H1 (cell line): Measurements from ENCODE around the gene PRR22.

Experiments used
- CBX8 ChIP-seq: fragments of 300-800, 300-1000 bp; sonication (generic); IDR thresholded peaks from 2 replicates; pipeline ENCODE4 v1.7.1; 2016; ENCODE audit warnings: low read depth, low read length, borderline replicate concordance
- CHD2 ChIP-seq: IDR thresholded peaks from 2 replicates; pipeline ENCODE4 v1.6.1; 2012; ENCODE audit warnings: low read length, improper control_type of control experiment
- CREB1 ChIP-seq: IDR thresholded peaks from 2 replicates; pipeline ENCODE4 v1.6.1; 2012; ENCODE audit warnings: inconsistent platforms
- EP300 ChIP-seq, 2 experiments: IDR thresholded peaks; 1 replicate in 1 of 2; 2 replicates in 1 of 2; pipeline ENCODE4 v1.6.1; 2011 to 2012; ENCODE audit warnings: low read depth in 2 of 2, low read length in 2 of 2, mild to moderate bottlenecking in 2 of 2, borderline replicate concordance in 1 of 2, inconsistent platforms in 1 of 2, moderate library complexity in 1 of 2
- GTF2F1 ChIP-seq: IDR thresholded peaks from 2 replicates; pipeline ENCODE4 v1.6.1; 2012; ENCODE audit warnings: low read depth, low read length, improper control_type of control experiment, borderline replicate concordance
- JUND ChIP-seq: IDR thresholded peaks from 2 replicates; pipeline ENCODE4 v1.6.1; 2011; ENCODE audit warnings: mild to moderate bottlenecking, improper control_type of control experiment, low read length
- NRF1 ChIP-seq: IDR thresholded peaks from 2 replicates; pipeline ENCODE4 v1.6.1; 2011; ENCODE audit warnings: mild to moderate bottlenecking, low read depth, low read length, improper control_type of control experiment
- POLR2AphosphoS5 ChIP-seq: IDR thresholded peaks from 2 replicates; pipeline ENCODE4 v1.6.1; 2011; ENCODE audit warnings: low read depth, low read length
- RAD21 ChIP-seq, 2 experiments: IDR thresholded peaks in 1 of 2; conservative IDR thresholded peaks in 1 of 2; 2 replicates each; pipeline ENCODE4 v1.6.1; 2011; ENCODE audit warnings: low read depth in 2 of 2, low read length in 2 of 2, improper control_type of control experiment in 1 of 2, inconsistent platforms in 1 of 2, mild to moderate bottlenecking in 1 of 2, moderate library complexity in 1 of 2
- SP4 ChIP-seq: IDR thresholded peaks from 2 replicates; pipeline ENCODE4 v1.6.1; 2012; ENCODE audit warnings: low read length, inconsistent platforms
- YY1 ChIP-seq: IDR thresholded peaks from 2 replicates; pipeline ENCODE4 v1.6.1; 2011; ENCODE audit warnings: low read depth, mild to moderate bottlenecking, low read length
- TF ChIP-seq, protein P1 (sequence below), 3 experiments: IDR thresholded peaks; 1 replicate in 2 of 3; 2 replicates in 1 of 3; pipeline versions ENCODE4 v1.5.1 to v1.6.1; 2011; ENCODE audit warnings: low read length in 3 of 3, mild to moderate bottlenecking in 3 of 3, inconsistent platforms in 2 of 3, low read depth in 1 of 3, moderate library complexity in 1 of 3; ENCODE audit not compliant: insufficient read depth in 1 of 3; ENCODE audit errors: control extremely low read depth in 1 of 3
- TF ChIP-seq, protein P2 (sequence below): IDR thresholded peaks from 2 replicates; pipeline ENCODE4 v1.6.1; 2012; ENCODE audit warnings: inconsistent platforms

DNA sequence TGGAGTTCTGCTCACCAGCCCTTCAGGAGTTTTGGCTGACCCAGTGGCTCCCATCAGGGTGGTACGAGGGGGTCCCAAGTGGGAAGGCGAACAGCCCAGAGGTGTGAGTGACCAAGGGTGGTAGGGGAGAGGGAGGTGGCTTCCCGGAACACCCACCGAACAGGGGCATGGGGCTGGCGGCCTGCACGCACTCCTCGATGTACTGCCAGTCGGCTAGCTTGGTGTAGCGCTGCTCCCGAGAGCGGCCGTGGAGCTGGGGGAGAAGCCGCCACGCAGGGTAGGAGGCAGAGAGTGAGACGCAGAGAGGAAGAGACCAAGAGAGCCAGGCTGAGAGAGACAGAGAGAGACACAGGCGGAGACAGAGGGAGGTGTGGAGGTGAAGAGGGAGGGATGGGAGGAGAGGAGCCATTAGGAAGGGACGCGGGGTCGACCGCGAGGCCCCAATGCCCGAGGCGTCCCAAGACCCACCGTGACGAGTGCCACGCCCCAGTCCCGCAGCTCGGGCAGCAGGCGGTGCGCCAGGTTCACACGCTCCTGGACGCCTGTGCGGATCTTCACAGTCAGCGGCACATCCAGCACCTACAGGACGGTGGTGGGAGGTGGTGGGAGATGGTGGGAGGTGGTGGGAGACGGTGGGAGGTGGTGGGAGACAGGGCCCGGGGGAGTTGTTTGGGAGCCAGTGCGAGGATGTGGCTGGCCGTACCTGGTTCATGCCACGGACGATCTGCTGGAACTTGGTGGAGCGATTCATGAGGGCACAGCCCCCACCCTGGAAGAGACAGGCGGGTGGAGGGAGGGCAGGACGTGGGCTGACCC lies 2.3 kb upstream of the PRR22 start:
- TF ChIP-seq YY1 (no peak), CHD2 (no peak), SP4 (no peak), NRF1 (no peak), POLR2AphosphoS5 (no peak), RAD21 (IDR thresholded peaks at IDR 0.05 in 1 of 2, conservative IDR thresholded peaks at IDR 0.05 in 1 of 2; ENCODE audit: low read depth in 2 of 2, low read length in 2 of 2) (no peak), JUND (no peak), GTF2F1 (no peak), EP300 (IDR thresholded peaks at IDR 0.05; ENCODE audit: borderline replicate concordance in 1 of 2, low read depth in 2 of 2, low read length in 2 of 2) (no peak), CREB1 (no peak), CBX8 (no peak)
- TF ChIP-seq, protein P1, sequence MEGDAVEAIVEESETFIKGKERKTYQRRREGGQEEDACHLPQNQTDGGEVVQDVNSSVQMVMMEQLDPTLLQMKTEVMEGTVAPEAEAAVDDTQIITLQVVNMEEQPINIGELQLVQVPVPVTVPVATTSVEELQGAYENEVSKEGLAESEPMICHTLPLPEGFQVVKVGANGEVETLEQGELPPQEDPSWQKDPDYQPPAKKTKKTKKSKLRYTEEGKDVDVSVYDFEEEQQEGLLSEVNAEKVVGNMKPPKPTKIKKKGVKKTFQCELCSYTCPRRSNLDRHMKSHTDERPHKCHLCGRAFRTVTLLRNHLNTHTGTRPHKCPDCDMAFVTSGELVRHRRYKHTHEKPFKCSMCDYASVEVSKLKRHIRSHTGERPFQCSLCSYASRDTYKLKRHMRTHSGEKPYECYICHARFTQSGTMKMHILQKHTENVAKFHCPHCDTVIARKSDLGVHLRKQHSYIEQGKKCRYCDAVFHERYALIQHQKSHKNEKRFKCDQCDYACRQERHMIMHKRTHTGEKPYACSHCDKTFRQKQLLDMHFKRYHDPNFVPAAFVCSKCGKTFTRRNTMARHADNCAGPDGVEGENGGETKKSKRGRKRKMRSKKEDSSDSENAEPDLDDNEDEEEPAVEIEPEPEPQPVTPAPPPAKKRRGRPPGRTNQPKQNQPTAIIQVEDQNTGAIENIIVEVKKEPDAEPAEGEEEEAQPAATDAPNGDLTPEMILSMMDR (IDR thresholded peaks at IDR 0.05; ENCODE audit: control extremely low read depth in 1 of 3, insufficient read depth in 1 of 3, low read depth in 1 of 3, low read length in 3 of 3), result no peak
- TF ChIP-seq, protein P2, sequence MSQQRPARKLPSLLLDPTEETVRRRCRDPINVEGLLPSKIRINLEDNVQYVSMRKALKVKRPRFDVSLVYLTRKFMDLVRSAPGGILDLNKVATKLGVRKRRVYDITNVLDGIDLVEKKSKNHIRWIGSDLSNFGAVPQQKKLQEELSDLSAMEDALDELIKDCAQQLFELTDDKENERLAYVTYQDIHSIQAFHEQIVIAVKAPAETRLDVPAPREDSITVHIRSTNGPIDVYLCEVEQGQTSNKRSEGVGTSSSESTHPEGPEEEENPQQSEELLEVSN, result no peak
